Heart left ventricle (tissue), 13 donors: ENCODE results near the gene ATP2B2.

Source experiments
- CTCF ChIP-seq, 12 donors: fragments of 200-600 bp; sonication (generic) in 4 of 12; IDR thresholded peaks; one replicate each; pipeline versions ENCODE4 v1.5.0 to v1.8.0; 2018 to 2022; ENCODE audit warnings: antibody characterized with exemption in 12 of 12, mild to moderate bottlenecking in 5 of 12
- POLR2A ChIP-seq, 2 donors: fragments of 450-650 bp; IDR thresholded peaks; one replicate each; pipeline ENCODE4 v1.6.1; 2017; ENCODE audit warnings: antibody characterized with exemption in 2 of 2, mild to moderate bottlenecking in 2 of 2, moderate library complexity in 2 of 2
- donor health status: ischemic (EF 13 %, LVEDD 7.1; RV severe dilation, severe dysfunction).
- donor health status: DM: no; HTN: yes; CAD: no.
- donor health status: DM: no; HTN: no; CAD: no.
- donor health status: ischemic (EF 25% LVEDD 6.9; RV normal size, moderate dysfunction).
- donor health status: ischemic (EF 25% LVEDD 5.7; RV mildly dilated, moderate dysfunction).
- donor health status: ischemic (EF 35%, LVEDD 5.7; RV mildly dilated, moderate dysfunction).
- donor health status: nonischemic (EF 11% LVEDD 7.7; RV severe dilation, severe dysfunction).
- donor health status: DM: yes; HTN: yes; CAD: no.
- donor health status: PGD.
- donor health status: ischemic (EF 29% LVEDD 5.4; RV normal size, mild dysfunction).
- donor health status: nonischemic (EF 23%, LVEDD 6.1; RV moderate dilation, normal function).

DNA sequence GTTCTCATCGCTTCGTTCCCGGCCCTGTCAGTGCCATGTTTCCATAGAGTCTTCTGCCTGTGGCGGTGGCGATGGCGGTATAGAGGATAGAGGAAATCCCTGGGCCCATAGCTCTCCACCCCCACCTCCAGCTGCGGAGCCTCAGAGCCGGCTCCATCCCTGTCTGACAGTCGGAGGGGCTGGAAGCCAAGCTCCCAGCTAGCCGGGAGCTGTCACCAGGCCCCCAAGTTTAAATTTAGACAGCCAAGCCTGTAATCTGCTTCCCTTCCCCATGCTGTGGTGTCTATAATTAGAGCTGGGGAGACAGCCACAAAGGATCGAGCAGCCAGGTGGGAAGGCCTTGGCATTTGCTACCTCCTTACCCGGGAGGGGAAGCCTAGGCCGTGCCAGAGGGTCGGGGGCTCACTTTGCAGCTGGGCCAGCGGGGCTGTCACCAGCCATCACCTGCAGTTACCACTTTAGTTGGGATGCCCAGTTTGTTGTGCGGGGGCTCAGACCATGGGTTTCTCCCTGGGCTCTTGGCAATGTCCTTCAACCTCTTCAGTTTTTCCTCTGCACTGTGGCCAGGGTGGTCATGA, 128.1 kb downstream of the ATP2B2 start:
- TF ChIP-seq CTCF (IDR thresholded peaks at IDR 0.05): no peak
- no peak for TF ChIP-seq POLR2A (IDR thresholded peaks at IDR 0.05)
